Stimulated activated CD8-positive, alpha-beta memory T cell treated with anti-CD3 and anti-CD28 coated beads, Interleukin-4, amount 100 ng/mL, for 24 hours (primary cell): ENCODE measurements around the gene SULT4A1.

Experiments
- DNase-seq: peaks from one replicate; pipeline ENCODE4 v3.0.0-alpha.2; 2020; ENCODE audit warnings: low read depth

Gene SULT4A1

DNA sequence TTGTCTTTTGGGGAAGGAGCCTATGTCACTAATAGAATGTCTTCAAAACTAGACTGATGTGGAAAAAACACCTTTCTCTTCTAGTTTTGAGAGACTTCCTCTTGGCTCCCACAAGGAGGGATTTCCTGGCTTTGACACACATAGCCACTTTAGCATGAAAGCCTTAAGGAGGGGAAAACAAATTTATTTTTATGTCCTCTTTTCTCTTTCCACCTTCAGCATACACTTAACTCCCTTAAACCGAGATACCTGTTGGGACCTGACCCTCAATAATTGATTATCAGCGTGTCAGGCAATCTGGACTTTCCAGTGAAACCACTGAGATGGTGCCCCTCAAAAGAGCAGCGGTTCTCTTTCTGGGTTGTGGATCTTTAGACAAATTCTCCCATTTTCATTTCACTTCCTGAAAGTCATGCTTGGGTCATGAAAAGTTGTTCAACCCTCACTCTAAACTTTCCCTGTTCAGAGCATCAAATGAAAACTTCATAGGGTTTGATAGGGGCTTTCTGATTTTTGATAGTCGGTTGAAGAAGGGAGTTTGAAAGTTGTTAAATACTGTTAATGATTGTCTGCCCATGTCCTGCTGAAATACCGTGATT lies 59.3 kb downstream of the SULT4A1 start:
- DNase-seq, result no peak

DNA sequence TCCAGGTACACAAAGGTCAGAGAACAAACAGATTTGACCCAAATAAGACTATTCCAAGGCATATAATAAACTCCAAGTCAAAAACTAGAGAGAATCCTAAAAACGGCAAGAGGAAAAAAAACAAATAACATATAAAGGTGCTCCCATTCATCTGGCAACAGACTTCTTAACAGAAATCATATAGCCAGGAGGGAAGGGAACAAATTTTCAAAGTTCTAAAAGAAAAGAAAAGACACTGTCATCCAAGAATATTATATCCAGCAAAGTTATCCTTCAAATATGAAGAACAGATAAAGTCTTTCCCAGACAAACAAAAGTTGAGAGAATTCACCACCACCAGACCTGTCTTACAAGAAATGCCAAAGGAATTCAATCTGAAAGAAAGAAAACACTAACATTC lies 61.3 kb downstream of the SULT4A1 start:
- DNase-seq, result no peak

DNA sequence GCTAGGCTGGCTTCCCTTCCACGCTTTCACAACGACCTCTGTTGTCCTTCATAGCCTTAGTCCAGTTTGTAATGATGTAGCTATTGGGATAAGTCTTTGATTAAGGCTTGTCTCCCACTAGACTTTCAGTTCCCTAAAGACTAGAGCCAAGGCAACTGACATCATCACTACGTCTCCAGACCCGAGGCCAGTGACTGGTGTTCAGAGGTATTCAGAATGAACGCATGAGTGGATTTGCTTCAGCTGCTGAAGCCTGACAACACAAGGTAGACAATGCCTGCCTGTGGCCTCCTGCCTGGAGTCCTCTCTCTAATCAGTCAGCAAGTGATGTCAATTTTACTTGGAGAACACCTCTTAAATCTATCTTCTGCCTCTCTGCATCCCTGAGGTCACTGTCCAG lies 63.8 kb downstream of the SULT4A1 start:
- DNase-seq, result no peak

GRCh38 chr22:43796567-43796966 lies 65.7 kb downstream of the SULT4A1 start:
- no peak for DNase-seq

DNA sequence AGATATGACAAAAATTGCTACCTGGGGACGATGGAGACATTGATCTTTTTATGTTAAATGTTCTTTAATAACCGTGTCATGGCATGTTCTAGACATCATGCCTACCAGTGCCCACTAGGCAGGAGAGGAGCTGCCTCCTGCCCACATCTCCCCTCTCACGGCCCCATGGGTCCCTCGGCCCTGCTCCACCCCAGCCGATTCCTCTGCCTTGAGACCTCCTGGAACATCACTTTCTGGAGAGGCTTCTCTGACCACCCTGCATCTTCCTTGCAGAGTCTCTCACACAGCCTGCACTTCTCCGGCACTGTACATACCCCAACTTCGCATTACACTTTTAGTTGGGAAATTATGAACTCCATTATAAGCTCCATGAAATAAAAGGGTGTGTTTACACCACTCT lies 67.0 kb downstream of the SULT4A1 start:
- DNase-seq, result no peak

GRCh38 chr22:43792905-43793304 lies 69.4 kb downstream of the SULT4A1 start:
- no peak for DNase-seq

GRCh38 chr22:43789452-43789851 lies 72.9 kb downstream of the SULT4A1 start:
- DNase-seq, result no peak

DNA sequence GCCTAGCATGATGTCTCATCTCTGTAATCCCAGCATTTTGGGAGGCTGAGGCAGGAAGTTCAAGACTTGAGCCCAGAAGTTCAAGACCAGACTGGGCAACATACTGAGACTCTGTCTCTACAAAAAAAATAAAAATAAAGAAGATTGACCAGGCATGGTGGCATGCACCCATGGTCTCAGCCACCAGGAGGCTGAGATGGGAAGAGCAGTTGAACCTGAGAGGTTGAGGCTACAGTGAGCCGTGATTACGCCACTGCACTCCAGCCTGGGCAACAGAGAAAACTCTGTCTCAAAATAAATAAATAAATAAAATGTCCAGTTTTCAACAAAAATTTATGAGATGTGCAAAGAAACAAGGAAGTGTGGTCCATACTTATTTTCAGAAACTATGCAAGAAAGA lies 78.5 kb downstream of the SULT4A1 start:
- no peak for DNase-seq

- DNase-seq, result no peak
Measured at GRCh38 chr22:43782448-43782847, 79.9 kb downstream of the SULT4A1 start.

- no peak for DNase-seq
Measured at GRCh38 chr22:43777286-43777685, 85.0 kb downstream of the SULT4A1 start.

DNA sequence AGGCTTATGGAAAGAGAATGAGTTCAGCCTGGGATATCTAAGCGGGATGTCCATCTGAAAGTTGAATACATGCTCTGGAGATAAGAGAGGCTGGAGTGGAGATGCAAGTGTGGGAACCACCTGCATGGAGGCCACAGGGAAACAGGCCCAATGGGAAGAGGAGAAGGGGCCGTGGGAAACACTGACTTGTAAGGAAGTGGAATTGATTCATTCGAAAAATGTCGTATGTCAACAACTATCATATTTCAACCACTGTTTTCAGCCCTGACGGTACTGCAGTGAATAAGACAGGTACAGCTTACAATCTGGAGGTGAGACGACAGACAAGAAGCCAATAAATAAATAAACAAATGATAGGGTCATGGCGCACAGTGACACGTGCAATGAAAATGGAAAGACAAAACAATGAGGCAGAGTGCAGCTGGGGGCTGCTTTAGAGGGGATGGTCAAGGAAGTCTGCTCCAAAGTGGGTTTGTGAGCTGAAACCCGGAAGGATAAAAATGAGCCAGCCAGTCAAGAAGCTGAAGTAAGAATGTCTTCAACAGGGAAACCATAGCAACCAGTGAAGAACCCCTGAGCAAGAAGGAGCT lies 86.1 kb downstream of the SULT4A1 start:
- no peak for DNase-seq
